MCF 10A (cell line): ENCODE results near the gene APBB2. TPM values are rescaled to one million over a fixed set of nuclear protein-coding genes. Genes with fewer than 3 reads are reported as not detected.

Experiments used
- BruUV-seq: library from RNA; stranded (reverse); fragments of 400-500 nt; replicated peaks from 2 replicates; lab custom pipeline; 2021; lab: Mats Ljungman, UMichigan
- CTCF ChIA-PET: fragments of 300-600 bp; sonication (Branson Sonifier 250); formaldehyde crosslinking; extraction: SDS; loops from one replicate; lab custom pipeline; 2021; ENCODE audit warnings: antibody characterized with exemption, inconsistent platforms; lab: Yijun Ruan, JAX
- POLR2A ChIA-PET: fragments of 300-600, 350-650 bp; sonication (Branson Sonifier 250); formaldehyde crosslinking; extraction: SDS; loops from one replicate; lab custom pipeline; 2020; ENCODE audit warnings: antibody characterized with exemption, inconsistent platforms; lab: Yijun Ruan, JAX
- DNase-seq: peaks from one replicate; pipeline ENCODE4 v3.0.0-alpha.2; 2018; ENCODE audit not compliant: unreplicated experiment
- H3K27ac Mint-ChIP-seq: one replicate; pipeline ENCODE4 v1.8.0; 2022; ENCODE audit warnings: mild to moderate bottlenecking, low read depth, mixed read lengths; ENCODE audit not compliant: unreplicated experiment
- H3K27me3 Mint-ChIP-seq: one replicate; pipeline ENCODE4 v1.8.0; 2022; ENCODE audit warnings: mixed read lengths; ENCODE audit not compliant: insufficient read depth, unreplicated experiment
- H3K36me3 Mint-ChIP-seq: one replicate; pipeline ENCODE4 v1.8.0; 2022; ENCODE audit warnings: mild to moderate bottlenecking, moderate library complexity, mixed read lengths; ENCODE audit not compliant: insufficient read depth, unreplicated experiment
- H3K4me1 Mint-ChIP-seq: one replicate; pipeline ENCODE4 v1.8.0; 2022; ENCODE audit warnings: mixed read lengths; ENCODE audit not compliant: insufficient read depth, unreplicated experiment
- H3K4me3 Mint-ChIP-seq: one replicate; pipeline ENCODE4 v1.8.0; 2022; ENCODE audit warnings: mild to moderate bottlenecking, moderate library complexity, mixed read lengths; ENCODE audit not compliant: unreplicated experiment
- H3K9me3 Mint-ChIP-seq: one replicate; pipeline ENCODE4 v1.8.0; 2022; ENCODE audit warnings: mixed read lengths; ENCODE audit not compliant: unreplicated experiment
- CTCF ChIP-seq: fragments of 200-600 bp; IDR thresholded peaks from one replicate; pipeline ENCODE4 v1.8.0; 2022; ENCODE audit warnings: antibody characterized with exemption, mild to moderate bottlenecking; ENCODE audit not compliant: unreplicated experiment
- intact Hi-C: fragments of 100-400 bp; cut with micrococcal nuclease; formaldehyde crosslinking; loops from 2 replicates; pipeline ENCODE4 v1.14.1; 2022
- total RNA-seq: library from RNA; stranded (reverse); gene quantifications from 2 replicates; pipeline ENCODE4 v1.2.3, GENCODE V29; 2022

The APBB2 gene
- total RNA-seq, 1 experiment from 2014 or later = 201 TPM

GRCh38 chr4:40844261-40844660 is 370.1 kb downstream of the APBB2 start:
- intact Hi-C loops = no loop called here

DNA sequence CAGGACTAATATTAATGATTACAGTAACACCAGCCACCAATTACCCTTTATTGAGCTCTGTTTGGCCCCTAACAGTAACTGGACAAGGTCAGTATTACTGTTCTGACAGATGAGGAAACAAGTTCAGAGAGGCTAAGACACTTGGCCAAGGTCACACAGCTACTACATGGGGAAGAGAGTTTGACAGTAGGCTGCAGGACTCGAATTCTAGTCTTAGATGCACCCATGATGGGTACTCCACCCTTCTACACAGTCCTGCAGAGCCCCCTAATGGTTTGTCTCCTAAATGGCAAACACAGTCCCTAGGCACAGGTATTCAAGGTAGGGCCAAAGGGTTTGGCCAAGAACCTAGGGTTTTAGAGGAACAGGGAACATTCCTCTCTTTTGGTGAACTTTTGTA is 370.6 kb downstream of the APBB2 start:
- CTCF ChIA-PET = interaction anchor here (0.6 to 0.9 kb wide), 4 partner anchors 12 to 131 kb away, joined by 3 to 4 read pairs (median 3); no protein-coding TSS in a partner anchor
- H3K9me3 Mint-ChIP-seq = no peaks in the 10 kb centered on the region
- no peaks in the 10 kb centered on the region for H3K4me1 Mint-ChIP-seq
- BruUV-seq = no TSS peak
- POLR2A ChIA-PET = interaction anchor here (0.9 kb wide), 1 partner anchor 373 kb away, joined by 3 read pairs; no protein-coding TSS in a partner anchor
- H3K27ac Mint-ChIP-seq = no peak overlapping the region
- H3K36me3 Mint-ChIP-seq = peaks cover 54% of the 10 kb centered on the region
- intact Hi-C loops = no loop called here
- DNase-seq = no peak
- TF ChIP-seq CTCF = no peak
- no peaks in the 10 kb centered on the region for H3K27me3 Mint-ChIP-seq
- no peak overlapping the region for H3K4me3 Mint-ChIP-seq

More at GRCh38 chr4:40844261-40844660, 370.1 kb downstream of the APBB2 start:
- Mint-ChIP-seq H3K9me3 (no peaks in the 10 kb centered on the region), H3K4me3 (no peak overlapping the region), H3K27me3 (no peaks in the 10 kb centered on the region), H3K27ac (no peak overlapping the region), H3K4me1 (no peaks in the 10 kb centered on the region), H3K36me3 (peaks cover 54% of the 10 kb centered on the region)
- DNase-seq = no peak
- ChIA-PET POLR2A (interaction anchor here (0.5 to 0.9 kb wide), 2 partner anchors 372 to 755 kb away, joined by 3 to 4 read pairs; no protein-coding TSS in a partner anchor), CTCF (interaction anchor here (0.6 to 0.8 kb wide), 2 partner anchors 23 to 818 kb away, joined by 3 read pairs; no protein-coding TSS in a partner anchor)
- TF ChIP-seq CTCF = no peak
- BruUV-seq = no TSS peak

- H3K27me3 Mint-ChIP-seq = no peaks in the 10 kb centered on the region
- H3K27ac Mint-ChIP-seq = no peak overlapping the region
- H3K4me1 Mint-ChIP-seq = no peaks in the 10 kb centered on the region
- no TSS peak for BruUV-seq
- ChIA-PET CTCF (interaction anchor here (0.6 to 1.0 kb wide), 6 partner anchors 11 to 370 kb away, joined by 3 to 5 read pairs (median 3); no protein-coding TSS in a partner anchor), POLR2A (interaction anchor here (0.7 kb wide), 1 partner anchor 42 kb away, joined by 3 read pairs; no protein-coding TSS in a partner anchor)
- H3K9me3 Mint-ChIP-seq = no peaks in the 10 kb centered on the region
- peaks cover 53% of the 10 kb centered on the region for H3K36me3 Mint-ChIP-seq
- no peak for TF ChIP-seq CTCF
- no peak for DNase-seq
- intact Hi-C loops = no loop called here
- no peak overlapping the region for H3K4me3 Mint-ChIP-seq
Measured at GRCh38 chr4:40842725-40843423, 371.5 kb downstream of the APBB2 start.

DNA sequence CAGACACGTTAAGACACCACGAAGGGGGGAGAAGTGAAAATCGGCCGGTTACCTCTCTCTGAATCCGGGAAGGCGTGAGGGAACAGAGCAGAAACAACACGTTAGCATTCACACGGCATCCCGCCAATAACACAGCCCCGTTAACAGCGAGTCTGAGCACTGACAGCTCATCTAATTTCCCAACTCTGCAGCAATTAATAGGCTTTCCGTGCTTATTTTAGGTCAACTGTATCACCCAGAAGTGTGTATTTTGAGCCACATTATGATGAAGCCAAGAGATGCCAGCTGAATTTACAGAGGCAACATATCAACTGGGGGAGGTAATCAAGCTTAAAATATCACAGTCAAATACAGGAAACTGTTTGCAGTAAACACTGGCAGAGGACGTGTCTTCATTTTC is 372.0 kb downstream of the APBB2 start:
- intact Hi-C loops = no loop called here
- ChIA-PET POLR2A (interaction anchor here (0.7 kb wide), 1 partner anchor 42 kb away, joined by 3 read pairs; no protein-coding TSS in a partner anchor), CTCF (interaction anchor here (0.6 to 1.0 kb wide), 4 partner anchors 12 to 371 kb away, joined by 3 to 5 read pairs (median 3); no protein-coding TSS in a partner anchor)
- H3K27ac Mint-ChIP-seq = no peak overlapping the region
- H3K27me3 Mint-ChIP-seq = no peaks in the 10 kb centered on the region
- no peak for DNase-seq
- no peak for TF ChIP-seq CTCF
- no peaks in the 10 kb centered on the region for H3K9me3 Mint-ChIP-seq
- H3K36me3 Mint-ChIP-seq = peaks cover 56% of the 10 kb centered on the region
- BruUV-seq = no TSS peak
- no peaks in the 10 kb centered on the region for H3K4me1 Mint-ChIP-seq
- no peak overlapping the region for H3K4me3 Mint-ChIP-seq
